ENCODE measurements around the gene CADPS2. TPM values are rescaled to one million over a fixed set of nuclear protein-coding genes. Genes with fewer than 3 reads are reported as not detected.
"Not testable (repeated sequence)": the region's sequence is repeated elsewhere in the genome, so short reads cannot be mapped to it uniquely, and the experiment has no call there.

The CADPS2 gene
- total RNA-seq, 1 donor from 2014 or later: 12.0 TPM

GRCh38 chr7:122299624-122300210 lies 586.5 kb downstream of the CADPS2 start:
- no peak for DNase-seq (ENCODE audit: low spot score)

DNA sequence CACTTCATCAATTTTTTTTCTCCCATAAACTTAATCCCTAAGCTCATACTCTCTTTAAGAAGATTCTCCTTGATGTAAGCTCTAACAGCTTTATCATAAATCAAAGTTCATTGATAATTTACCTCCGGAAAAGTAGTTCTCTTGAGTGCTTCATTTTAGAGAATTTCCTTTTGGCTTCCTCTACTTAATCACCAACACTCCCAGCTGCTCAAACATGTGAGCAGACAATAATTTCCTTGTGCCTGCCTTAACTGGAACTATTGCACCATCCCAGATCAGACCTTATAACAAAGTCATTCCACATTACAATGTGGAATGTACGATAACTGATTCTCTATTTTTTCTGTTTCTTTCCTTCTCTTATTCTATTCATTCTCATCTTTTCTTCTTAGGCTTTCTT lies 587.6 kb downstream of the CADPS2 start:
- no peak for DNase-seq (ENCODE audit: low spot score)

DNA sequence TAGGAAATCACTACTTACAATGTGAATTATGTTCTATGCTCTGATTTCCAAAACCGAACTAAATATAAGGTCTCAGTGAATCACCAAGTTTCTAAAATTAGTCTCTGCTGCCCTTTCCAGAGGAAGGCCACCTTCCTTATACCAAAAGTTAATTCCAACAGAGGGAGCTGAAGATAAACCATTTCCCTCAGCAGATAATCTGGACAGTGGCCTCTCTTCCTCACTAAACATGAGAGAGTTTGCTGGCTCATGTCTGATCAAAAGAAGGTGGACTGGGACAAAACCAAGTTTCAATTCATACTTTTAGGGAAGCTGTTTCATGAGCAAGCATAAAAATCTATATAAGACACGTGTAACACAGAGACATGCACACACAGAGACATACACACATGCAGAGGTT lies 588.1 kb downstream of the CADPS2 start:
- no peak for DNase-seq (ENCODE audit: low spot score)

DNA sequence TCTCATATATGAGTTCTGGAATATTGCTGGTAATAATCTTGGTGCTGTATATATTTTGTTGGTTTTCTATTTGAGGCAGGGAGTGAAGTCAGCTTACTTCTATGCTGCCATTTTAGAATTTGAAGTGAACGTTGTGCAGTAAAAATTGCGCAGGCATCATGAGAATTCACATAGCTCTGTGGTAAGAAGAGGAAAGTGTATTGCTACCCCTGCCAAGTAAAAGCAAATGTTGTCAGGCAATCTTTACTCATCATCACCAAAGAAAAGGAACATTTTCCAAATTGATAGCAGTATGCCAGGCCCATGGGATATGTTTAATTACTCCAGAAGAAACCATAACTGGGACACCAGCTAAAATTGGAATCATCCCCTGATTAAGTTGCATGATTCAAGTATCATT lies 595.1 kb downstream of the CADPS2 start:
- no peak for DNase-seq (ENCODE audit: low spot score)

GRCh38 chr7:122290476-122290875 lies 595.8 kb downstream of the CADPS2 start:
- DNase-seq (ENCODE audit: low spot score): no peak

GRCh38 chr7:122289426-122289825 lies 596.8 kb downstream of the CADPS2 start:
- DNase-seq (ENCODE audit: low spot score): no peak

DNA sequence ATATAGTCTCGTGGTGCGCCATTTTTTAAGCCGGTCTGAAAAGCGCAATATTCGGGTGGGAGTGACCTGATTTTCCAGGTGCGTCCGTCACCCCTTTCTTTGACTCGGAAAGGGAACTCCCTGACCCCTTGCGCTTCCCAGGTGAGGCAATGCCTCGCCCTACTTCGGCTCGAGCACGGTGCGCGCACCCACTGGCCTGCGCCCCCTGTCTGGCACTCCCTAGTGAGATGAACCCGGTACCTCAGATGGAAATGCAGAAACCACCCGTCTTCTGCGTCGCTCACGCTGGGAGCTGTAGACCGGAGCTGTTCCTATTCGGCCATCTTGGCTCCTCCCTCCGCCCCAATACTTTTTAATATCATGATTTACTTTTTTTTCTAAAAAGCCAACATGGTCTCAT lies 601.7 kb downstream of the CADPS2 start:
- not testable (repeated sequence) for DNase-seq (ENCODE audit: low spot score)

GRCh38 chr7:122273117-122273516 lies 613.1 kb downstream of the CADPS2 start:
- DNase-seq (ENCODE audit: low spot score): no peak

DNA sequence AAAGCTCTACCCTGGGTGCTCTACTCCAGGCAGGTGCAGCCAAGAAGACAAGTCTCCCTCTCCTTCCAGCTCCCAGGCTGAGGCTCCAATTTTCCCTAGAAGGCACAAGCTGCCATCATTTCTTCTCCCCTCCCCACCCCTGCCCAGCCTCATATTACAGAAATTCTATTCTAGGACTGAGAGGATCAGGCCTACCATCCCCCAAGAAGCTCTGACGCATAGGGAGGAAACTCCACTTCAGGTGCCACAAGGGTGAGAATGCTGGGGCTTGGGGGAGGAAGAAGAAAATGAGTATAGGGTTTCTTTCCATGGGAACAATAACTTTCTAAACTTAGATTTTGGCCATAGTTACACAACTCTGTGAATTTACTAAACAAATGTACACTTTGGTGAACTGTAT lies 617.0 kb downstream of the CADPS2 start:
- DNase-seq (ENCODE audit: low spot score): no peak

Other genes starting within 250 kb of the CADPS2 start
- gene RNF133, start 187.3 kb downstream of the CADPS2 start, total RNA-seq (ENCODE audit: insufficient read depth, low replicate concordance): 1.4 TPM
- gene RNF148, start 183.5 kb downstream of the CADPS2 start, total RNA-seq (ENCODE audit: insufficient read depth, low replicate concordance): 0.48 TPM
- not detected for gene TAS2R16, start 109.2 kb upstream of the CADPS2 start, total RNA-seq (ENCODE audit: insufficient read depth, low replicate concordance)

All from umbilical cord (tissue), 2 donors.